K562 (cell line): ENCODE measurements around the gene NIPBL. TPM values are rescaled to one million over a fixed set of nuclear protein-coding genes. Genes with fewer than 3 reads are reported as not detected.

Experiments
- ATAC-seq: fragments of 200-7000 bp; cut with Tn5 transposase; 3 replicates; pipeline ENCODE4 v1.9.1; 2020; ENCODE audit warnings: moderate library complexity
- BruUV-seq: library from RNA; stranded (reverse); fragments of 400-500 nt; replicated peaks from 2 replicates; lab custom pipeline; 2021; lab: Mats Ljungman, UMichigan
- CTCF ChIA-PET: fragments of 300-600 bp; formaldehyde crosslinking; extraction: SDS; loops from one replicate; lab custom pipeline; 2021; ENCODE audit warnings: low intra/inter-chr PET ratio; lab: Yijun Ruan, JAX
- POLR2A ChIA-PET: fragments of 300-600, 350-650 bp; sonication (Branson Sonifier 250); formaldehyde crosslinking; extraction: SDS; loops from one replicate; lab custom pipeline; 2021; ENCODE audit warnings: antibody characterized with exemption, inconsistent platforms; lab: Yijun Ruan, JAX
- DNase-seq, 4 experiments: peaks; one replicate each; pipeline versions ENCODE4 v3.0.0 to v3.0.0-alpha.2; 2011 to 2018; ENCODE audit warnings: low spot score in 3 of 4, mixed read lengths in 3 of 4; ENCODE audit errors: extremely low read depth in 1 of 4
- FAIRE-seq: peaks from 2 replicates; lab custom pipeline; 2011; peaks lifted over from hg19 to GRCh38; lab: Jason Lieb, UNC
- H2AFZ ChIP-seq: 2 replicates; pipeline ENCODE4 v1.6.0; 2011; ENCODE audit warnings: low read depth, low read length, control low read depth, inconsistent platforms
- H3K27ac ChIP-seq: fragments of 200-600 bp; 3 replicates; pipeline ENCODE4 v1.8.0; 2011; ENCODE audit warnings: low read depth, mild to moderate bottlenecking, control low read depth, inconsistent platforms, low read length, moderate library complexity, mixed read lengths; ENCODE audit errors: extremely low read depth
- H3K27me3 ChIP-seq, 2 experiments: fragments of 300-600 bp in 1 of 2; 2 replicates in 1 of 2; 3 replicates in 1 of 2; pipeline versions ENCODE4 v1.6.0 to v1.8.0; 2011; ENCODE audit warnings: inconsistent platforms in 2 of 2, low read length in 2 of 2, mild to moderate bottlenecking in 1 of 2, mixed read lengths in 1 of 2, moderate library complexity in 1 of 2; ENCODE audit not compliant: control insufficient read depth in 2 of 2, insufficient read depth in 2 of 2
- H3K36me3 ChIP-seq: fragments of 300-600 bp; 3 replicates; pipeline ENCODE4 v1.8.0; 2011; ENCODE audit warnings: mild to moderate bottlenecking, low read length, inconsistent platforms; ENCODE audit not compliant: control insufficient read depth, insufficient read depth
- H3K4me1 ChIP-seq, 2 experiments: fragments of 200-600 bp in 1 of 2; replicated peaks in 1 of 2; 2 replicates in 1 of 2; 3 replicates in 1 of 2; pipeline versions ENCODE4 v1.5.1 to v1.8.0; 2011; ENCODE audit warnings: inconsistent platforms in 2 of 2, low read length in 2 of 2, mild to moderate bottlenecking in 1 of 2, mixed read lengths in 1 of 2, moderate library complexity in 1 of 2; ENCODE audit not compliant: control insufficient read depth in 2 of 2, insufficient read depth in 2 of 2
- H3K4me2 ChIP-seq: 2 replicates; pipeline ENCODE4 v1.6.1; 2011; ENCODE audit warnings: low read length, control low read depth, inconsistent platforms, mixed read lengths; ENCODE audit not compliant: insufficient read depth
- H3K4me3 ChIP-seq: fragments of 200-600 bp; sonication (generic), shearing (Covaris generic); 2 replicates; pipeline ENCODE4 v1.5.1; 2016; ENCODE audit warnings: control low read depth, inconsistent platforms
- H3K79me2 ChIP-seq: fragments of 200-600 bp; 3 replicates; pipeline ENCODE4 v1.8.0; 2011; ENCODE audit warnings: low read length, inconsistent platforms; ENCODE audit not compliant: control insufficient read depth, insufficient read depth
- H3K9ac ChIP-seq, 2 experiments: 2 replicates each; pipeline versions ENCODE4 v1.6.0 to v1.6.1; 2011; ENCODE audit warnings: low read depth in 2 of 2, low read length in 2 of 2, control low read depth in 1 of 2, inconsistent platforms in 1 of 2, mild to moderate bottlenecking in 1 of 2, mixed read lengths in 1 of 2; ENCODE audit not compliant: insufficient read depth in 1 of 2
- H3K9me1 ChIP-seq: one replicate; pipeline ENCODE4 v1.6.0; 2011; ENCODE audit warnings: inconsistent platforms, mild to moderate bottlenecking, low read length, moderate library complexity; ENCODE audit not compliant: control insufficient read depth, insufficient read depth
- H3K9me3 ChIP-seq: replicated peaks from 2 replicates; pipeline ENCODE4 v1.5.1; 2011; ENCODE audit warnings: low read depth, low read length, inconsistent platforms; ENCODE audit not compliant: control insufficient read depth, insufficient read depth
- H4K20me1 ChIP-seq: replicated peaks from 2 replicates; pipeline ENCODE4 v1.6.1; 2011; ENCODE audit warnings: low read length, inconsistent platforms, mixed read lengths; ENCODE audit not compliant: control insufficient read depth, insufficient read depth
- ATF3 ChIP-seq, 2 experiments: fragments of 450-650 bp in 1 of 2; sonication (generic) in 1 of 2; formaldehyde crosslinking in 1 of 2; IDR thresholded peaks in 1 of 2; conservative IDR thresholded peaks in 1 of 2; 2 replicates each; pipeline versions ENCODE4 v1.6.1 to v1.8.1; 2016 to 2023; ENCODE audit warnings: mild to moderate bottlenecking in 2 of 2, moderate library complexity in 2 of 2, inconsistent platforms in 1 of 2, missing genetic modification reagents in 1 of 2
- SRSF7 ChIP-seq: fragments of 200-400 bp; formaldehyde crosslinking; optimal IDR thresholded peaks from 2 replicates; pipeline ENCODE3; 2017; ENCODE audit warnings: mild to moderate bottlenecking, low read depth, low read length
- ZBTB5 ChIP-seq: fragments of 450-650 bp; IDR thresholded peaks from 2 replicates; pipeline ENCODE4 v1.6.1; 2017; ENCODE audit warnings: antibody characterized with exemption
- WGBS: fragments of 100-300 bp; shearing (Covaris generic); methylation state at CpG from one replicate; pipeline ENCODE4 v1.1.6; 2016; ENCODE audit warnings: low coverage, mixed read lengths; ENCODE audit not compliant: insufficient coverage; ENCODE audit errors: missing lambda C conversion rate; 5-methylcytosine and 5-hydroxymethylcytosine counted together
- in situ Hi-C: fragments of 300-500 bp; cut with MboI; formaldehyde crosslinking; loops from 4 replicates; pipeline ENCODE4 v1.15.0; 2018; ENCODE audit warnings: inconsistent platforms, mixed read lengths
- intact Hi-C: fragments of 100-400 bp; cut with micrococcal nuclease; formaldehyde crosslinking; loops from 2 replicates; pipeline ENCODE4 v1.14.2; 2022
- polyA plus RNA-seq, 8 experiments: library from polyadenylated mRNA; depleted of rRNA in 4 of 8; stranded (reverse) in 5 of 8; unstranded in 3 of 8; fragments of >200 nt; fragmentation: Nextera tagmentation in 2 of 8; fragmentation: Illumina TruSeq in 1 of 8; extraction: Ambion mirVana in 2 of 8; extraction: Trizol in 1 of 8; gene quantifications; 2 replicates each; pipeline versions ENCODE4 v1.2.1 to v1.2.3, GENCODE V29; 2011 to 2014; ENCODE audit warnings: inconsistent platforms in 1 of 8, missing spikeins in 1 of 8
- total RNA-seq, 7 experiments: library from RNA; depleted of rRNA in 6 of 7; stranded (reverse); fragments of >200 nt in 6 of 7; fragmentation: Illumina TruSeq in 2 of 7; extraction: Trizol in 2 of 7; gene quantifications; 2 replicates each; pipeline versions ENCODE4 v1.2.1 to v1.2.3, GENCODE V29; 2011 to 2021; ENCODE audit warnings: low replicate concordance in 1 of 7

NIPBL gene
- total and polyA plus RNA-seq, 9 of the 15 experiments (the other 6 are each of a cell fraction or from before 2014, with no cell fraction given) = 12.9 to 56.7 (median 38.9) TPM

- 90% methylated on average over 1 of the region's 1 CpG for WGBS
- intact Hi-C loops (no loop called here), in situ Hi-C loops (no loop called here)
- DNase-seq (no peak), ATAC-seq (no peak), FAIRE-seq (no peak)
- POLR2A ChIA-PET = no interaction called here
- no peak overlapping the region for H3K27ac ChIP-seq
- peaks cover 61% of the 10 kb centered on the region for H3K79me2 ChIP-seq
- H3K9me1 ChIP-seq = no peaks in the 10 kb centered on the region
- CTCF ChIA-PET = no interaction called here
- H3K9ac ChIP-seq = no peak overlapping the region
- H3K4me3 ChIP-seq = no peak overlapping the region
- H3K36me3 ChIP-seq = peaks cover 19% of the 10 kb centered on the region; the same call in 2 of the 3 replicates
- no TSS peak for BruUV-seq
- no peaks in the 10 kb centered on the region for H3K4me1 ChIP-seq
- no peaks in the 10 kb centered on the region for H3K27me3 ChIP-seq
- TF ChIP-seq ATF3 (IDR thresholded peaks at IDR 0.05) = no peak
- no peak for TF ChIP-seq ATF3 (CRISPR knock-in tag; conservative IDR thresholded peaks at IDR 0.05)
- TF ChIP-seq SRSF7 = no peak
- no peak for TF ChIP-seq ZBTB5
- no peaks in the 10 kb centered on the region; the same call in 1 of the 2 replicates for H3K9me3 ChIP-seq
- H3K4me2 ChIP-seq = no peak overlapping the region
- no peaks in the 10 kb centered on the region for H4K20me1 ChIP-seq
- no peak overlapping the region for H2AFZ ChIP-seq
Measured at GRCh38 chr5:36982146-36982545, 105.6 kb downstream of the NIPBL start.
